ENCODE results near the gene HTT. TPM values are rescaled to one million over a fixed set of nuclear protein-coding genes. Genes with fewer than 3 reads are reported as not detected.

Gene HTT
- total RNA-seq, 1 experiment from 2014 or later = 64.4 TPM

- Mint-ChIP-seq H3K4me3 (no peak overlapping the region), H3K4me1 (peaks cover 9 to 37% of the 10 kb centered on the region in 2 experiments), H3K27ac (no peak overlapping the region; a peak in 1 of 7 replicates), H3K36me3 (ENCODE audit: insufficient read depth in 1 of 3, low read depth in 3 of 3) (peaks cover 24 to 35% (median 24%) of the 10 kb centered on the region in 3 experiments; a peak in 6 of 7 replicates), H3K27me3 (ENCODE audit: low read depth) (peaks cover 21% of the 10 kb centered on the region), H3K9me3 (no peaks in the 10 kb centered on the region; a peak in 1 of 5 replicates)
- Histone ChIP-seq H3K9ac (ENCODE audit: extremely low read depth, insufficient read length, low read length) (no peak overlapping the region), H3K56ac (ENCODE audit: insufficient read length, low read depth, low read length) (no peak overlapping the region), H3K18ac (ENCODE audit: insufficient read length, low read depth, low read length) (no peak overlapping the region), H3K9me3 (ENCODE audit: control insufficient read depth, low read depth, low read length) (no peaks in the 10 kb centered on the region), H4K8ac (replicated peaks; ENCODE audit: insufficient read length, low read depth, low read length) (no peak overlapping the region), H3K4ac (ENCODE audit: low read depth, low read length) (no peak overlapping the region), H3K4me1 (ENCODE audit: insufficient read depth, low read length) (no peaks in the 10 kb centered on the region), H4K91ac (ENCODE audit: insufficient read length, low read depth, low read length) (no peak overlapping the region), H3K23ac (ENCODE audit: insufficient read length, low read depth, low read length) (no peak overlapping the region), H3K4me2 (ENCODE audit: insufficient read depth, insufficient read length, low read length) (no peak overlapping the region), H2BK5ac (ENCODE audit: insufficient read length, low read length) (no peak overlapping the region), H3K79me1 (ENCODE audit: insufficient read depth, low read depth, low read length, poor library complexity, severe bottlenecking) (no peaks in the 10 kb centered on the region), H2AK5ac (ENCODE audit: insufficient read length, low read length) (no peak overlapping the region), H3K14ac (ENCODE audit: insufficient read depth, low read length) (no peak overlapping the region), H2BK12ac (ENCODE audit: insufficient read length, low read depth, low read length) (no peak overlapping the region), H3K79me2 (ENCODE audit: insufficient read depth, low read length) (no peaks in the 10 kb centered on the region), H3K27me3 (ENCODE audit: insufficient read depth, low read length) (no peaks in the 10 kb centered on the region), H3K27ac (ENCODE audit: insufficient read length, low read depth, low read length) (no peak overlapping the region), H2BK15ac (ENCODE audit: low read depth, low read length) (no peak overlapping the region), H2BK120ac (ENCODE audit: low read depth, low read length, poor library complexity, severe bottlenecking) (no peak overlapping the region), H3T11ph (ENCODE audit: low read length) (no peak overlapping the region), H4K20me1 (ENCODE audit: control insufficient read depth, insufficient read depth, insufficient read length) (no peaks in the 10 kb centered on the region), H2BK20ac (ENCODE audit: low read depth, low read length, poor library complexity, severe bottlenecking) (no peak overlapping the region), H4K5ac (ENCODE audit: insufficient read length, low read depth, low read length) (no peak overlapping the region), H3K23me2 (ENCODE audit: insufficient read length, low read depth, low read length, poor library complexity, severe bottlenecking) (no peaks in the 10 kb centered on the region), H2AFZ (ENCODE audit: low read length) (no peak overlapping the region)
- TF ChIP-seq CTCF (conservative IDR thresholded peaks at IDR 0.05) = no peak
- no CpG with 5 or more reads among the region's 1 CpG for WGBS (ENCODE audit: extremely low coverage, insufficient read length, low lambda C conversion rate)
- DNase-seq = no peak
These were observed 169.5 kb downstream of the HTT start for GRCh38 chr4:3244002-3244401.
